HG03442 (cell line): ENCODE data around the gene EGLN1.

Source experiments
- ATAC-seq: cut with Tn5 transposase; IDR thresholded peaks from one replicate; pipeline ENCODE4 v1.9.1; 2021; ENCODE audit warnings: mild to moderate bottlenecking, moderate library complexity; ENCODE audit not compliant: unreplicated experiment

Gene EGLN1

GRCh38 chr1:231401478-231401877 is 20.6 kb downstream of the EGLN1 start:
- no peak for ATAC-seq

GRCh38 chr1:231397886-231398671 is 24.0 kb downstream of the EGLN1 start:
- ATAC-seq, result no peak

- no peak for ATAC-seq
Observed at GRCh38 chr1:231396643-231397042, 25.4 kb downstream of the EGLN1 start.

DNA sequence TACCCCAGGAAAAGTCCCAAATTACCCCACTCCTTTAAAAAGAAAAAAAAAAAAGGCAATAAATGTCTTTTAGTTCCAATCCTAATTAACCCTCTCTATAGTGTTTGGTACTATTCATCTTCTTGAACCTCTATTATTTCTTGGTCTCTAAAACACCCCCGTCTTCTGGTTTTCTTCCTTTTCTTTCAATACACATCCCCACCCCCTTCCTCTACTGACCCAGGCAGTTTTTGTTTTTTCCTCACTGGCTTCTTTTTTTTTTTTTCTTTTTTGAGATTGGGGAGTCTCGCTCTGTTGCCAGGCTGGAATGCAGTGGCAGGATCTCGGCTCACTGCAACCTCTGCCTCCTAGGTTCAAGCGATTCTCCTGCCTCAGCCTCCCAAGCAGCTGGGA is 26.1 kb downstream of the EGLN1 start:
- no peak for ATAC-seq

GRCh38 chr1:231395076-231395997 is 26.8 kb downstream of the EGLN1 start:
- no peak for ATAC-seq

GRCh38 chr1:231393668-231394067 is 28.4 kb downstream of the EGLN1 start:
- no peak for ATAC-seq

DNA sequence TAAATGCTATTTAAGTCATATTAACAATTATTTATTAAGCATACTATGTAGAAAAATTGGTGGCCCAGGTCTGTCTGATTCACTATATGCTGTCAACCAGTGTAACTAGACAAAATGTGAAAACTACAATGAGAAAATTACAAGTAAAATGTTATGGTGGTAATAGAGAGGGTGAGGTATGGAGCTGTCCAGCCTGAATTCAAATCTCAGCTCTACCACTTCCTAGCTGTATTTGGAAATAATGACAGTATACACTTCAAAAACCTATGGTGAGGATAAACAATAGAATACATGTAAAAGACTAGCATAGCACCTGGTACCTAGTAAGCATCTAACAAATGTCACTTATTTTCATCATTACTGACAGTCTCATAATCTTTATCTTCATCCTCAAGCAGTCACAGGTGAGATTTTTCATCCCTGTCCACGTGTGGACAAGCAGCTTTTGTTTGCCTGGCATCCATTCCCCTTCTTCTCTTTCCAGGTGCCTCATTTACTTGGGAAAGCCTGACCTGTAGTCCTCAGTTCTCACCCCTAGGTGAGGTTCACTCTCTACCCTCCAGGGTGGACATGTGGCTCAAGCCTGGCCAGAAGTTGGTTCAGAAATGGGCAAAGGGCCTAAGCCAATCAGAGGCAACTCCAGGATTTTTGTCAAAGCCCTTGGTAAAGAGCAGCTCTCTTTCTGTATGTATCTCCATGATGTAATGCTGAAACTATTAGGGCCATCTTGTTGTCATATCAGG is 29.5 kb downstream of the EGLN1 start:
- no peak for ATAC-seq

DNA sequence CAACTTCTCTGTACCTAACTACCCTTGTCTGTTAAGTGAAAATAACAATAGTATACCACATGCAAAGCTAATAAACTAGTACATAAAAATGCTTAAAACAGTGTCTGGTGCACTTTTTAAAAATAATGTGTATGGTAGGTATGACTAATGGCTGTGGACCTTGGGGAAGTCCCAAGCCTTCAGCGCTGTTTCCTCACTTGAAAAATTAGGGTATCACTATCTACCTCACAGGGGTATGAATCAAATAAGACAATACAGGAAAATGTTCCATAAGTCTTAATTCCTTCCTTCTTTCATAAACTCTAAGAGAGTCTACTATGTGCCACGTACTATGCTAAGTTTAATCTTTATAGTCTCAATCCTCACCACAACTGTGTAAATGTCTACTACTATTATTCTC is 32.0 kb downstream of the EGLN1 start:
- ATAC-seq, result no peak

DNA sequence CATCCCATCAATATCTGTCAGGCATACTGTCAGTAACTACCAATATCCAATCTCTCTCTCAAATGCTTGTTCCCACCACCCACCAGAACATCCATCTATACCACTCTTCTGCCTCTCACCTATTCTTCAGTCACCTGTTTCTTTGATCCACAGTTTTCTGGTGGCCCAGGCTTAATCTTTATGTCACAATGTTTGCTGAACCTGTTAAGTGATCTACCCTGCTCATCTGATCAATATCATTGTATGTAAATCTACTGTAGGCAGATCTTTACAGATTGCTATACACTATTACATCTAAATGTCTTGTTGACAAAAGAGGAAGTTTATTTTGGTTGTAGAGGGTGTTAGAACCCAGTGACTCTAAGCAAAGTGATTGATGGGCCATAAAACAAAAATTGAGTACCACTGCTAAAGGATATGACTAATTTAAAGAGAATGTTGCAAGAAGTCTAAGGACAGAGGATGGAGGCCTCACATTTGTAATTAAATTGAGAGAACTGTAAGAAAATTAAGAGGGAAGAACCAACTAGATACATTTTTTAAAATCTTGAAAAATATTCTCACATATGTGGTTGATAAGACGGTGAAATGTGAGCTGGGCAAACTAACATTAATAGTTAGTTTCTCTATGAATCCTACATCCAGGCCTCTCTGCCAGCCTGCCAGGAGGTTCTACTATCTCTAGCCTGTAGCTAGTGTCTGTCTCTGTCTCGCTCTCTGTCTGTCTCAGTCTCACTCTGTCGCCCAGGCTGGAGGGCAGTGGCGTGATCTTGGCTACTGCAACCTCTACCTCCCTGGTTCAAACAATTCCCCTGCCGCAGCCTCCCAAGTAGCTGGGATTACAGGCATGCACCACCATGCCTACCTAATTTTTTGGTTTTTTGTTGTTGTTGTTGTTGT is 34.1 kb downstream of the EGLN1 start:
- ATAC-seq, result no peak

GRCh38 chr1:231386466-231386865 is 35.6 kb downstream of the EGLN1 start:
- ATAC-seq, result no peak

- no peak for ATAC-seq
Observed at GRCh38 chr1:231385416-231385748, 36.7 kb downstream of the EGLN1 start.

DNA sequence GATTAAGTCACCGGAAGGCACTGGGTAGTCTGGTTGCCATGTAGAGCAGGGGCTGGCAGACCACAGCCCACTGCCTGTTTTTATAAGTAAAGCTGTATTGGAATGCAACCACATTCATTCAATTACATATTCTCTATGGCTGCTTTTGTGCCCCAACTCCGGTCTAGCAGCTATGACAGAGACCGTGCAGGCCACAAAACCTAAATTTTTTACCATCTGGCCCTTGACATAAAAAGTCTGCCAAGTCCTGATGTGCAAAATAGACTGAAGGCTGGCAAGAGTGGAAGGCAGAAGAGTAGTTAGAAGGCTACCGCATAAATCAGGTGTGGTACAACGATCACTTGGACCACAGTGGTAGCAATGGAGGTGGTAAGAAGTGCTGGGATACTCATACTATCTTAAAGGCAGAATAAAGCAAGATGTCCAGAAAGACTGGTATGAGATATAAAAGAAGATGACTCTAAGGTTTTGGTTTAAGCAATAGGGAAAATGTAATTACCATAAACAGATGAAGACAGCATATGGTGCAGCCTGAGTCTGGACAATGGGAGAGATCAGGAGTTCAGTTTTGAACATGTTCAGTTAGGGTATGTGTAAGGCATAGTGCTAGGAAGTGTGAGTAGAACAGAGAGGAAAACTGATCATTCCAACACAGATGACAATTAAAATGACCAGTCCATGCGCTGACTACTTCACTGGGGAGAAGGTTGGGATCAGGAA is 37.2 kb downstream of the EGLN1 start:
- no peak for ATAC-seq

DNA sequence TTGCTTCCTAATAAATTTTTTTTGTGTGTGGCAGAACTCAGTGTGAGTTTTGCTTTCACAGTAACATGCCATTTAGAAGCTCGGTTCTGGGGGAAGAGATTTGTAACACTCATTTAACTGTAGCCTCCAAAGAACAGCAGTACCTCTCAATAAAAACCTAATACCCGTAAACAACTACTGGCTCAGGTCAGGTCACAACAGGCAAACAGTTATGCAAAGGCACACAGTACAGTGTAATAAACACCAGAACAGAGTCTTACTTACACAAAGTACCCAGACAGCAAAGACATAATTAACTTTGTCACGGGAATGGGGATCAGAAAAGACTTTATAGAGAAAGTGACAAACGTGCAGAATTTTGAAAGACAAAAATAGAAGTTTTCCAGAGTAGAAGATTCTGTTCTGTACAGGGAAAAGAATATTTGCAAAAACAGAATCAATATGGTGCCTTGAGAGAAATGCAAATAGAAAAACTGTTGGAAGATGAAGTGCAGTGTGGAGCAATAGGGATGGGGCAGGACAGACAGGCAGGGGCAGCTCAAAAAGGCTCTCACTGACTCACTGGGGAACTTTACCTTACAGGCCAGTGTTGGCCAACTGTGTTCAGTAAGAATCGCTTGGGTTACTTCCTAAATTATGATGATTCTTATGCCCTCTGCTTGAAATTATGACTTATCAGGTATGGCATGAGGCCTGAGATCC is 38.8 kb downstream of the EGLN1 start:
- no peak for ATAC-seq

DNA sequence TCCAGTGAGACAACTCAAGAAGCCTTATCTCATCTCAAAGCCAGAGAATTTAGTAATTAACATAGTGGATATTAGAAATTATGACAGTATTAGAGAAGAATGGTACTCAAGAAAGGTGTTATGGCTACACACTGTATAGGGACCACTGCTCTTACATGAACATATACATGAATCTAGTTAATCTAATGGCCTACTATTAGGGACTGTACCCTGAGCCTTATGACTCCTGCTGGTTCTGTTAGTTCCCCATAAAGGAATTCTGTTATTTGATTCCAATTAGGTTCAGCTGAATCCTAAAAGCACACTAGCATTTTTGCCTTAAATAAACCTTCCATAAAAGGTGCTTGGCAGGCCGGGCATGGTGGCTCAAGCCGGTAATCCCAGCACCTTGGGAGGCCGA is 39.7 kb downstream of the EGLN1 start:
- no peak for ATAC-seq

- no peak for ATAC-seq
Observed at GRCh38 chr1:231381729-231382128, 40.4 kb downstream of the EGLN1 start.

GRCh38 chr1:231376875-231377549 is 45.1 kb downstream of the EGLN1 start:
- peak; percentile 61 for ATAC-seq

DNA sequence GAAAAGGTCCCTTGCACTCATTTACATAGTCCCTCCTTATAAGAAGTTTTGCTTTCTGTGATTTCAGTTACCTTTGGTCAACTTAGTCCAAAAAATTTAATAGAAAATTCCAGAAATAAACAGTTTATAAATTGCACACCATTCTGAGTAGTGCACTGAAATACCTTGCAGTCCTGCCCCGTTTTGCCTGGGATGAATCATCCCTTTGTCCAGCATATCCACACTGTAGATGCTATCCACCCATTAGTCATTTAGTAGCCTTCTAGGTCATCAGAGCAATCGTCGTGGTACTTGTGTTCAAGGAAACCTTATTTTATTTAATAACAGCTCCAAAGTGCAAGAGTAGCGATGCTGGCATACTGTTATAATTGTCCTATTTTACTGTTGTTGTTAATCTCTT is 46.0 kb downstream of the EGLN1 start:
- ATAC-seq, result no peak

- ATAC-seq, result no peak
Observed at GRCh38 chr1:231374394-231374793, 47.7 kb downstream of the EGLN1 start.

DNA sequence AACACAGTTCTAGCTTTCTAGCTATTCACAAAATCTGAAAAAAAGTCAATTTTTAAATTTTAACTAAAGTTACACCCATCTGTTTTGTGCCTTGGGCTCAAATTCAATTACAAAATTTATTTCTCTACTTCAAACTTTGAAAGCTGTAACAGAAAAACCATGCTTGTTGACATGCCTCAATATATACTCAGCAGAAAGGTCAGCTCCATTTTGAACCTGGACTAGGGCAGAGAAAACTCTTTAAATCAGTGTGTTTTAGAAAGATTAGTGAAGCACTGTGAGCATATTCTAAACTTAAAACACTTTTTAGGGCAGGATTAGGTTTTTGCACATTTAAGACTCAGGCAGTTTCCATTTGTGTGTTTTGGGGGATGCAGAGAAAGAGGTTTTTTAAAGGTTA is 49.6 kb downstream of the EGLN1 start:
- no peak for ATAC-seq
